NCI-H1048 (cell line): ENCODE data around the gene MYH10.
"Not testable (repeated sequence)": the region's sequence is repeated elsewhere in the genome, so short reads cannot be mapped to it uniquely, and the experiment has no call there.

ENCODE experiments used
- DNase-seq: peaks from one replicate; lab custom pipeline; 2025; lab: John Stamatoyannopoulos, UW

The MYH10 gene

DNA sequence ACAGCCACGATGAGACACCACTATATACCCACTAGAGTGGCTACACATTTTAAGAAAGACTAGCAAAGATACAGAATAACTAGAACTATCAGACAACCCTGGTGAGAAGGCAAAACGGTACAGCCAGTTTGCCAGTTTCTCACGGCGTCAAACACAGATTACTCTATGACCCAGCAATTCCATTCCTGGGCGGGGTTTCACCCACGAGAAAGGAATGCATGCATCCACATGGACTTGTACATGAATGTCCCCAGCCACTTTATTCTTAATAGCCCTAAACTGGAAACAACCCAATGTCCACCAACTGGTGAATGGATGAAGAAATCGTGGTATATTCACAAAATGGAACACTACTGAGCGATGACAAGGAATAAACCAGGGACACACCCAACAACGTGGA lies 74.5 kb downstream of the MYH10 start:
- no peak for DNase-seq

DNA sequence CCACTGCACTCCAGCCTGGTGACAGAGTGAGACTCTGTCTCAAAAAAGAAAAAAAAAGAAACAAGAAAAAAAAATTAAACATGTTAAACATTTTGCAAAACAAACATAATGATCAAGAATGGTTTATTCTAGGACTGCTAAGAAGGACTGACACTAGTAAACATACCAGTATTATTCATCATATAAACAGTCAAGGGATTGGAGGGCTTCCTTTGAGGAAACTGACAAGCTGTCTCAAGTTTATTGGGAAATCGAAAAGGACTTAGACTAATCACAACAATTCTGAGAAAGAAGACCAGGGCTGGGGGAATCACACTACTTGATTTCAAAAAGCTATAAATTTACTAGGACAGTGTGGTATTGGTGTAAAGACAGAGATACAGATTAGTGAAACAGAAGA lies 75.5 kb downstream of the MYH10 start:
- DNase-seq, result no peak

DNA sequence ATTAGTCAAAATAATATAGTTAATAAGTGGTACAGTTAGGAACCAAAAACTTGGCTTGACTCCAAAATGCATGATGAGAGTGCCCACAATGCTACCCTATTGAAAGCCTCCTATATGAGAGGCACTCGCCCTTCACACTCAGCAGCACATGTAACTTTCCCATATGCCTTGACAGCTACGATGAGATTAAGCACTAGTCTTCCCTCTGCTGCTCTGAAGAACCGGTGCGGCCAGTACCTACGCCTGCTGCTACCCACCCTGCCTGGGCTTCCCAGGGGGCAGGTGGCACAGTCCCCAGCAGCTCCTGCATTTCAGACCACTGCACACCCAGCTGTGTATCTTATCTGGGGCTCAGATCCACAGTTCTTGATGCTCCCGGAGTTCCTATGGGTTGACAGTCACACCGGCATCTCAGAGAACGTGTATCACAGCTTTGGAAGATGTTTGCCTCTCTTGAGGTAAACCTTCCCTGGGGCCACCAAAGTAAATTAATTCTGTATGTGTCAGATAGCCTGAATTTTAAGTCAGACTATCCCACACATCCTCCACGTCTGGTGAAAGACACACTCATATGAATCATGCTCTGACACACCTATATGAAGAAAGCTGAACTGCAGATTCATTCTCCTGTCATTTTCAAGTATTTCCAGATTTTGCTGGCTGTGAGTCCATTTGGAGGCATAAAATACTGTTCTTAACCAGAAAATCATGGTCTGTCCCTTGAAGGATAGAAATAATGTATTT lies 77.8 kb downstream of the MYH10 start:
- no peak for DNase-seq

DNA sequence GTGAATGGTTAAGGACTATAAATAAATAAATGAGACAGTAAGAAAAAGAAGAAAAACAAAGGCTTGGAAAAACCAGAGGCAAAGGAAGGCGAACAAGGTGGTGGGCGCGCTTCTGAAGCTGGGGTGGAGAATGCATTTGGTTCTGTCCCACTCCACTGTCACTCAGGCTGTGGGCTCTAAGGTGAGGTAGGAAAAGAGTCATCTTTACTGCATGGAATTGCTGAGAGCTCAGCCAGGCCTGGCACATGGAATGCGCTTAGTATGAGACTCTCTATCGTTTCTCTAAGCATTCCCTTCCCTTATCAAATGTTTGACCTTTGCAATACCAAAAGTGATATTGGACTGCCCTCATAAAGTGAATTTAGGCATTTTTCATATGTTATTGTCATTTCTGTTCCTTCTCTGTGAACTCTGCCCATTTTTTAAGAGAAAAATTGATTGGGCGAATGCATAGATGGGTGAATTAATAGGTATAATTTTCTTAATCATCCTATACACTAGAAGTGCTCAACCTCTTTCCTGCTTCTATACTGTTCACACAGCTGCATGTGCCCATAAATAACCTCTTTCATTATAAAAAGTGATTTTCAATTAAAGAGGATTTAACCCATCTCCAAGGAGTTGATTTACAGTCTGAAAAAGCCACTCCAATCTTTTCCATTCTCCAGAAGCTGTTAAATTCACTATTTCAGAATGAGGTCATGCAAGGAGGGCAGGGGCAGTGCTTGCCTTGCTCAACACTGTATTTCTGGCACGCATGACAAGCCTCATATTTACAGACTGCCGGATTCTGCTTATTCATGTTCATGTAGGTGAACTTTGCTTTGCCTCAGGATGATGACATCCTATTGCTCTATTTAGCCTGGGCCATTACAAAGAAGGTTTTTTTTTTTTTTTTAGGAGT lies 87.7 kb downstream of the MYH10 start:
- DNase-seq, result no peak

DNA sequence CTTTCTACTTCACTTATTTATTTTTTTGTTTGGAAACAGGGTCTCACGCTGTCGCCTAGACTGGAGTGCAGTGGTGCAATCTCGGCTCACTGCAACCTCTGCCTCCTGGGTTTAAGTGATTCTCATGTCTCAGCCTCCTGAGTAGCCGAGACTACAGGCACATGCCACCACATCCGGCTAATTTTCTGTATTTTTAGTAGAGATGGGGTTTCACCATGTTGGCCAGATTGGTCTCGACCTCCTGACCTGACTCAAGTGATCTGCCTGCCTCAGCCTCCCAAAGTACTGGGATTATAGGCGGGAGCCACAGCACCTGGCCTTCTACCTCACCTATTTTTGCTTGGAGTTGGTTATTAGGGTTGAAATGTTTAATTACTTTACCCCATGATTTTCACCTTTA lies 90.5 kb downstream of the MYH10 start:
- not testable (repeated sequence) for DNase-seq

DNA sequence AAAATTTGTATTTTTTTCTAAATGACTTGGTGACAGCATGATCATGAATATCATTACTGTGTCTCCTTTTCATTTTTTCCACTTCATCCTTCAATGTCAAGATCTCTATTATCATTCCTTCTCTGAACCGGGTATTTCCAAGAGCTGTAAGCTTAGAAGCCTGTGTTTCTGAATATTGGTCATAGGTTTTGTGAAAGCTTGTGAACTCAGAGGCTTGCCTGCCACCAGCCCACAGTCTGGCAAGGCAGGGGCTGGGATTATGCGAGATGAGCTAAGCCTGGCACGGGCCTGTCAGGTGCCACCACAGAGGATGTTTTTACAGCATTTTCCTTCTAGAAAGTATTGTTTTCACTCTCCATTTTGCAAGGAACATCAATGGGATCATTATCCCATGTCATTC lies 92.8 kb downstream of the MYH10 start:
- no peak for DNase-seq

DNA sequence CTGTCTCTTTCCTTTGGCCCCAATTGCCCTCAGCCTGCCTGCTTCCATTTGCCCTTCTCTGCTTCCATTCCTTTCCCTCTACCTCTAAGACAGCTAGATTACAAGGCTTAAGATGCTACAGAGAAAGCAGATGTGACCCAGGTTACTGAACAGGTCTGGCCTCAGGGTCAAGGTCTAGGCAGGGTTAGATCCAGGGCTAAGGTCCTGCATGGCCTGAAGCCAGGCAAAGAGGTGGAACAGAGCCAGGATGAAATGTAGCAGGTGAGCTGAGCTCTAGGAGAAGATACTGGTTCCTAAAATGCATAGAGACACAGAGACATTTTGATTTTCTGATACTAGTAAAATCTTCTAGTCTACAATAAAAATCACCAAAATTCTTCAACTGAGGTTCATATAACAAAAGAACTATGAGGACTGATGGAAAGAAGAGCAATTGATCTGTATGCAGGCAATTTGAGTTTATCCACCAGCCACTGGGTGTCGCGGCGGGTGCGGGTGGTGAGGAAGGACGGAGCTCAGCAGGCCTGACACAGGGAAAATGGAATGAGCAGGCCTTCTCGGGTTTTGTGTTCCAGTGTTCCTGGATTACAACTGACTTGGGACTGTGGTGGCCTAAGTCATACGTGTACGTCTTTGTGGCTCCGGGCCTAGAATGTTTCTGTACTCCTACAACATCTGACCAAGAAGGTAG lies 95.9 kb downstream of the MYH10 start:
- DNase-seq, result no peak

DNA sequence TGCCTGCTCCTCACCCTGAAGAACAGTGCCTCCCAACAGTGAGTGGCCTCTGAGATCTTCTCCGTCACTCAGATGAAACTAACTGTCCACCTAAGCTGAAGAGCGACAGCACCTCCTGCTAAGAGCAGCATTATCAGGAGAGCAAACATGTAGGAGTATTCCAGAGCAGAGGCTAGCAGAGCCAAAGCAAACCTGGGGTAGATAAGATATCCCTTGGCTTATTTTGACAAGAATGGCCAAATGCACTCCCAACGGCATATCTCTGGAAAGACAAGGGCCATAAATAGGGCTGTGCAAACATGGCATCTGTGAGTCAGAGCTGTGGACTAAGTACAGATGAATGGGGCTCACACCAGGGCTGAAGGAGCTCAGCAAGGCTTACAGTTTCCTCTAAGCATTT lies 98.5 kb downstream of the MYH10 start:
- no peak for DNase-seq

DNA sequence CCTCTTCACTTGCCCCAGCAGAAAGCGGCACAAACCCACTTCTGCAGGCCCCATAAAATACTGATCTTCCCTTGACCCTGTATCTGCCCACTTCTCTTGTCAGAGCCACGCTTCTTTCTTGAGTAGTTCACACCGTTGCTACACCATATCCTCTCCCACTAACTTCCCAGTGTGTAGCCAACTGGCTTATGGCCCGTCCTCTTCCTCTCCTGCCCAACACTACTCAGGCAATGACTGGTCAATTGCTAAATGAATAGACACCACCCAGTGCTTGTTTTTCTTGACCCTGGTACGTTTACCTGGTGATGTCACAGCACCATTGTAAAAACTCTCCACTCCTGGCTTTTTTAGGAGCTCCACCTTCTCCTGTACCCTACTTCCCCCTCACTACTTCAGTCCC lies 107.9 kb downstream of the MYH10 start:
- DNase-seq, result no peak

DNA sequence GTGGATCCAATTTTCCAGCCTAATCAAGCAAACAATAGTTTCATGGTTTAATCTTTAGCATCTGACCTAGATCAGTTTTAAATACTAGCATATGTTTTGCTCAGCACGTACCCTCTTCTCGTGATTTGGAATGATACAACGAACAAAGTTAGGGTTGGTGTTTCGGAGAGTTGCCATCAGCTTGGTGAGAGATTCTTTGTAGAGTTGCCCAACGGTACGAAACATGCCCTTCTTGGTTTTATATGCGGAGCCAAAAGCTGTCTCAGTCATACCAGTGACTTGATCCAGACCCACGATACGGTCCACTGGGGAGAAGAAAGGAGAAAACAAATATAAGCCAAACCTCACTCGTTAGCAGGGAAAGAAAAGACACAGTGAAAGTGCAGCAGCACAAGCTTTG lies 109.5 kb downstream of the MYH10 start:
- no peak for DNase-seq

DNA sequence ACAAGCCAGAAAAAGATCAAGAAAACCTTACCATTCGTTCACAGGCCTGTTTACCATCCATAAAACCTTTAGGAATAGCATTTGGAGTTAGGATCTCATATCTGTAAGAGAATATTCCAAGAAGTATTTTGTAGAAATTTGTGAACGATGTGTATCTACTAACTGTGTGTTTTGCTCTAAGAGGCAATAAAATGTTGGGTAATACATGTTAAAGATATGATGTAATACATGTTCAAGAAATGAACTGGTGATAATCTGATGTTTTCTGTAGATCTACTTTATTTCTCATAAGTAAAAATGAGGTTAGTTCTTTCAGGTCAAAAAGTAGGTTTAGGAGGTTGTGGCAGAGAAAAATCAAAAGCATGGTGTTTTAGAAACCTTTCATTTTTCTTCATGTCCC lies 111.7 kb downstream of the MYH10 start:
- no peak for DNase-seq

DNA sequence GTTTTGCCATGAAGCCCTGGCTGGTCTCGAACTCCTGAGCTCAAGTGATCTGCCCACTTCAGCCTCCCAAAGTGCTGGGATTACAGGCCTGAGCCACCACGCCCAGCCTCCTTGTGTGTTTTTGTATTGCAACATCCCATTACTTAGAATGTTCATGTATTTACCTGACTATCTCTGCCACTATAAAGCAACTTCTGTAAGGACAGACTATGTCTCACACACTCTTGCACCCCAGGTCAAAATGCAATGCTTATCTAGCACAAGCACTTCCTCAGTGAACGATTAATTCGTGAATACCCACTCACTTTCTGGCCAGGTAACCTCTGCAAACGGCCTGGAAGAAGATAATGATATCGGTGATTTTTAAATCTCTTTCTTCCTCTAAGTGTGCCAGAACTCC lies 112.2 kb downstream of the MYH10 start:
- no peak for DNase-seq

DNA sequence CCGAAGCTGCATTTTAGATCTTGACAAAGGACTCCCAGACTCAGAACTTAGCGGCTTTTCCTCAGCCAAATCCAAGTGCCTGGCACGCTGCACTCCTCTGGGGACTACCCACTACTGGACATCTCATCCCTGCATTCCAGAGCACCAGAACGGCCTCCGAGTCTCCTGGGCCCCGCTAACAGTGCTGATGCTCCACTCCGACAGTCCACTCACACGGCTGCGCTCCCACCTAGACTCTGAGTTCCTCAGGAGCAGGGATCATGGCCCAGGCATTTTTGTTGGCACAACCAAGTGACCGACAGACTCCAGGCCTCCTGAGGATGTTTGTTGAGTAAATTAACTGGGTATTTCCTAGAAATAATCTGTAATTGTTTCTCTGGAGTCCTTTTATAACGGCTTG lies 115.7 kb downstream of the MYH10 start:
- DNase-seq, result no peak

DNA sequence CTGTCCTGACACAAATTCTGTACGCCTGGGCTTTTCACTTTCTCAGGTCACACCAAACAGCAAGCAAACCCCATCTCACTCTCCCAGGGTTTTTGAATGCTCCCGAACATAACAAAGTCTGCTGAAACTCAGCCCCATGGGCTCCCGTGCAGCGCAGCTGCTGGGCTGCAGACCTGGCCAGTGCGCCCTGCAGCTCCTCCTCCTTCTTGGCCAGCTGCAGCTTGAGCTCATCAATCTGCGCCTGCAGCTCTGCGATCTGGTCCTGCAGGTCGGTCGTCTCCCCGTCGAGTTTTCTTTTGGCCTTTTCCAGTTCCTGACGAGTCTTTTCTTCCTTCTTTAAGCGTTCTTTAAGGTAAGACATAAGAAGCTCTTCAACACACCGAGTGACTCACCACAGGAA lies 124.4 kb downstream of the MYH10 start:
- no peak for DNase-seq

DNA sequence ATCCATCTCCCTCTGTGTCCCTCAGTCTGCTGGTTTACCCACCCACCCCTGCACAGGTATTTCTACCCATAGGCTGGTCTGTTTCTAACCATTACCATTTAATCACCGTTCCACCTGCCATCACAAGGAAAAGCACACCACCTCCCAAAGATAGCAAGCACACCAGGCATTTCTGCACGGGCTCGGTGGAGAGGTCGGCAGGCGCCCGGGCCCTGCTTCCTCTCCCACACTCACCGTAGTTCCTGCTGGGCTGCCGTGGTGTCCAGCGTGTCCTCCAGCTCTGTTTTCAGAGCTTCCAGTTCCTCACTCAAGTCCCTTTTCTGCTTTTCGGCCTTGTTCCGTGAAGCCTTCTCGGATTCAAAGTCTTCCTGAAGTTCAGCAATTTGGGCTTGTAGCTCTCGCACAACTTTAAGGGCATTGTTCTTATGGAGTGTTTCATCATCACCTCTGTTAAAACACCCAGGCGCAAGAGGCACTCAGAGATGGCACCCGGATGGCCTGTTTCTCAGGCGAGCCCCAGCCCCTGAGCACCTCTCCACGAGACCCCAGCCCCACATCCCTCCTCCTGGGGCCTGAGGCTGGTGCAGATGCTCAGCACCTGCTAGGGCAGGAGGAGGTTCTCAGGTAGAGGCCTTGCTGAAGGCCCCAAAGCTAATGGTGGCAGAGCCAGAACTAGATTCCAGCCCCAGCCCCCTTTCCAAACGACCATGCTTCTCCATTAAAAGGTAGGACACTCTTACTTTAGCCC lies 125.9 kb downstream of the MYH10 start:
- no peak for DNase-seq

DNA sequence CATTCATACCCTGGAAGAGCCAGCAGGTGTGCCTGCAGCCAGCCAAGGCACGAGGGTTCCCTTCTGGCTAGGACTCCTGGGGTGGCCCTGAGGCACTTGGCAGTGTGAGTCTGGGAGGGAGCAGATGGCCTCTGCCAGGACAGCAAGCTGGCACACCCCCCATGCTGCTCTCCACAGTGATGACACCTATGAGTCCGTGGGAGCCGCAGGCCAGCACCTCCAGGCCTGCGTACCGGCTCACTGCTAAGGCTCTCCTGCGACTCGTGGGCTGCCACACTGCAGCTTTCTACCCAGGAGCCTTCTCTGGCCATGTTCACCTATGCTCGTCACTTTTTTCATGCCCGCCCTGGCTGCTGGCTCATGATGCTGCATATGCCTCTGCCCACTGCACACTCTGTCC lies 126.7 kb downstream of the MYH10 start:
- DNase-seq, result no peak

DNA sequence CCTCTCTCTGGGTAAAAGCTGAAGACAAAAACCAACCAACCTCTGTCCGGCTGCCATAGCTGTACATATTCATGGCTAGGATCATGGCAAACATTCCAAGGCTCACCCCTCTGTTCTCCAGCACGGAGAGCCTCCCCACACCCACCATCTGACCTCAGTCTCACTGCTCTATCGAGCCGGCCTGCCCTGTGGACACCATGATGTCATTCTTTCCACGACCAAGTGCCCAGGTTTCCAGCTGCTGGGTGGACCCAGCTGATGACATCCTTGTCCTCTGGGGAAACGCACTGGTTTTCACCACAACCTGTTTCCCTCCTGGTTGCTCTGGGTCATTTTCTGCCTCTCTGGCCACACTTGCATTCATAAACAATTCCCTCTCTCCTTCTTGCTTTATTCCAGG lies 127.2 kb downstream of the MYH10 start:
- DNase-seq, result no peak

DNA sequence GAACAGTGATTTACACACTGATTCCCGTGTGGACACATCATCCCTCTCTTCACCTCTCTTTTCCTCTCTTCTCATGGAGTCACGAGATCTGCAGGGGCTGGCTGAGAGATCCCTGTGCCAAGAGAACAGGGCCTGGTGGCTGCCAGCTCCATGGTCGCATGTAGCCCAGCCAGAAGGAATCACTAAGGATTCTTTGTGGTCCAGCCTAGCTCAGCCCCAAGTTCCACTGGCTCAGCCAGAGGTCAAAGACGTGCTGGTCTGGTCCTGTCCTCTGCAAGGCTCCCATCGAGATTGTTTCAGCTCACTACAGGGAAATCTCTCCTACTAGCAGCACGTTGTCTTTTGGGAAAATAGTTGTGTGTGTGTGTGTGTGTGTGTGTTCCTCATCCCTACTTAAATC lies 128.4 kb downstream of the MYH10 start:
- DNase-seq, result no peak

DNA sequence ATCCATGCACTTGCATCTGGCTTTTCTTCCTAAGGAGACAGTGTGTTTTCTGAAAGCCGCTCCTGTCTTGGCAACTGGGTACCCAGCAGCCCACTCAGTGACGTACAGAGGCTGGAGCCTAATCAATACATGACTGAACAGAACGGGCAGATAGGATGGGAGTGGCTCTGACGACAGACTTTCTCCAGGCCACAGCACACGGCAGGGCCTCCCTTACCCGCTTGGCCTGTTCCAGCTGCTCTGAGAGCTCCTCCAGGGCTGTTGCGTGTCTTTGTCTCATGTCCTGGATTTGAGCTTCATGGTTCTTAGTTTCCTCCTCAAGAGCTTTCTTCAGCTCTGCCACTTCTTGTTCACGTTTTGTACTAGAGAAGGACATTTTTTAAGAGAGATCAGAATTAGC lies 129.9 kb downstream of the MYH10 start:
- DNase-seq, result no peak

DNA sequence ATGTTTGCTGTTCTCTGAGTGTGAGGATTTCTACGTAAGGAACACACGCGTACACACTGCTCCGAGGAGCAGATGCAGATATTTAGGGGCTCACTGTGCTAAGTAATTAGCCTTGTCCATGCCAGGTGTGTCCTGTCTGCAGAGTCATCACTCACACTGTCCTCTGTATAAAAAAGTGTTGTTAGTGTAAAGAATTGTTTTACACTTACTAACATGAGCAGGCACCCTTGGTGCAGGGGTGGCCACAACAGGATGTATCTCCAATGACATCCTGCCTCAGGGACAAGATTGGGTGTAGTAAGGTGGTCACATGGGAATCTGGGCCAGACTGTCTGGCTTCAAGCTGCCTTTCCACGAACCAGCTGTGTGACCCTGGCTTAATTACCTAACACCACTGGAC lies 130.9 kb downstream of the MYH10 start:
- no peak for DNase-seq

DNA sequence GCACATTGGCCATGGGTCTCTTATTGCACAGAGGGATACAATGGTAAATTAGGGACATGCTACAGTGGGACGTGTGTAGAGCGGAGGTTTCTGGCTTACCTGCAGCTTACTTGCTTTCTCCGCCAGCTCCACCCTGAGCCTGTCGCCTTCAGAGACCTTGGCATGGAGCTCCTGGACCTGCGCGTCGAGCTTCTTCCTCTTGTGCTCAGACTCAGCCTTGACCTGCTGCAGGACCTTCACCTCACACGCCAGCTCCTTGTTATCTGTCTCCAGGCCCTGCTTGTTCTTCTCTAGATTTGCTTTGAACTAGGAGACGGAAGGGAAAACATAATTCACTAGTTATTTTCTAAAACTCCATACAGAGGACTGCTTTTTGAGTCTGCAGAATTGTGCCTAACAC lies 131.4 kb downstream of the MYH10 start:
- no peak for DNase-seq

DNA sequence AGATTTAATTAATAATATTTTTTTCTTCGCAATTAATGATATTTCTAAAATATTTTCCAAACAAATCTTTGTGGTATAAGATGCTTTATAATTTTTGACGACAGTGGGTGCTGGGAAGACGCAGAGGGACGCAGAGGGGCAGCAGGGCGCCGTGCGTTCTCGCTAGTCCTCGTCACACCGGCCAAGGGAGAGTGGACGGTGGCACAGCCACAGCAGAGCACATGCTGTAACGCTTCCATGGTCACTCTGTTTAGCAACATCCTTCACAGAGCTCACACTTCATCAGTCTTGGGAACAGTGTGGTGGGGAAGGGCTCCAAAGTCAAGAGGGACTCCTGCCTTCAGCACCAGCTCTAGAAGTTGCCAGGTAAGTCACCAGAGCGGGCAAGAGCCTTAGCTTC lies 134.4 kb downstream of the MYH10 start:
- DNase-seq, result no peak
